ENCODE results near the gene EXPH5.

GRCh38 chr11:108636222-108636621 is 42.7 kb upstream of the EXPH5 start:
- TF ChIP-seq, protein P1, sequence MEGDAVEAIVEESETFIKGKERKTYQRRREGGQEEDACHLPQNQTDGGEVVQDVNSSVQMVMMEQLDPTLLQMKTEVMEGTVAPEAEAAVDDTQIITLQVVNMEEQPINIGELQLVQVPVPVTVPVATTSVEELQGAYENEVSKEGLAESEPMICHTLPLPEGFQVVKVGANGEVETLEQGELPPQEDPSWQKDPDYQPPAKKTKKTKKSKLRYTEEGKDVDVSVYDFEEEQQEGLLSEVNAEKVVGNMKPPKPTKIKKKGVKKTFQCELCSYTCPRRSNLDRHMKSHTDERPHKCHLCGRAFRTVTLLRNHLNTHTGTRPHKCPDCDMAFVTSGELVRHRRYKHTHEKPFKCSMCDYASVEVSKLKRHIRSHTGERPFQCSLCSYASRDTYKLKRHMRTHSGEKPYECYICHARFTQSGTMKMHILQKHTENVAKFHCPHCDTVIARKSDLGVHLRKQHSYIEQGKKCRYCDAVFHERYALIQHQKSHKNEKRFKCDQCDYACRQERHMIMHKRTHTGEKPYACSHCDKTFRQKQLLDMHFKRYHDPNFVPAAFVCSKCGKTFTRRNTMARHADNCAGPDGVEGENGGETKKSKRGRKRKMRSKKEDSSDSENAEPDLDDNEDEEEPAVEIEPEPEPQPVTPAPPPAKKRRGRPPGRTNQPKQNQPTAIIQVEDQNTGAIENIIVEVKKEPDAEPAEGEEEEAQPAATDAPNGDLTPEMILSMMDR (conservative IDR thresholded peaks at IDR 0.05): no peak
- TF ChIP-seq EZH2 (IDR thresholded peaks at IDR 0.05; ENCODE audit: low read depth): no peak
